Endometrial microvascular endothelial cells (primary cell): Measurements from ENCODE around the gene TIRAP. TPM values are rescaled to one million over a fixed set of nuclear protein-coding genes. Genes with fewer than 3 reads are reported as not detected.

Experiments
- in situ Hi-C: cut with HindIII; loops from 2 replicates; pipeline ENCODE4 v1.10.0; 2017; ENCODE audit warnings: low sequenced_read_pairs, low pct_unique_long_range_greater_than_20kb; ENCODE audit errors: inconsistent ontology term
- total RNA-seq: library from RNA; depleted of rRNA; stranded (reverse); fragments of >200 nt; gene quantifications from one replicate; pipeline ENCODE4 v1.2.3, GENCODE V29; 2015; ENCODE audit errors: inconsistent ontology term

The TIRAP gene
- total RNA-seq, 1 donor from 2014 or later: 11.4 TPM

- in situ Hi-C loops: no loop called here
These were observed 35.1 kb downstream of the TIRAP start for GRCh38 chr11:126317756-126318573.

- in situ Hi-C loops: no loop called here
These were observed 35.9 kb downstream of the TIRAP start for GRCh38 chr11:126318574-126319373.

GRCh38 chr11:126319374-126319740 lies 36.5 kb downstream of the TIRAP start:
- in situ Hi-C loops: no loop called here

GRCh38 chr11:126322996-126323395 lies 40.1 kb downstream of the TIRAP start:
- in situ Hi-C loops: no loop called here

GRCh38 chr11:126327281-126328000 lies 44.5 kb downstream of the TIRAP start:
- in situ Hi-C loops: no loop called here

GRCh38 chr11:126328001-126328390 lies 45.1 kb downstream of the TIRAP start:
- in situ Hi-C loops: no loop called here

- in situ Hi-C loops: no loop called here
These were observed 45.6 kb downstream of the TIRAP start for GRCh38 chr11:126328444-126328843.

GRCh38 chr11:126328938-126329643 lies 46.2 kb downstream of the TIRAP start:
- in situ Hi-C loops: no loop called here

- in situ Hi-C loops: no loop called here
These were observed 46.8 kb downstream of the TIRAP start for GRCh38 chr11:126329644-126330211.

GRCh38 chr11:126331286-126331685 lies 48.4 kb downstream of the TIRAP start:
- in situ Hi-C loops: no loop called here

- in situ Hi-C loops: no loop called here
These were observed 49.4 kb downstream of the TIRAP start for GRCh38 chr11:126332221-126332711.

GRCh38 chr11:126333142-126333541 lies 50.2 kb downstream of the TIRAP start:
- in situ Hi-C loops: no loop called here

- in situ Hi-C loops: no loop called here
These were observed 52.0 kb downstream of the TIRAP start for GRCh38 chr11:126334659-126335462.

GRCh38 chr11:126335463-126335760 lies 52.5 kb downstream of the TIRAP start:
- in situ Hi-C loops: no loop called here

GRCh38 chr11:126336138-126336541 lies 53.2 kb downstream of the TIRAP start:
- in situ Hi-C loops: no loop called here

GRCh38 chr11:126336671-126337101 lies 53.8 kb downstream of the TIRAP start:
- in situ Hi-C loops: no loop called here

GRCh38 chr11:126337126-126337473 lies 54.2 kb downstream of the TIRAP start:
- in situ Hi-C loops: no loop called here
